ENCODE measurements around the gene NUP93. TPM values are rescaled to one million over a fixed set of nuclear protein-coding genes. Genes with fewer than 3 reads are reported as not detected.

Gene NUP93
- total and polyA plus RNA-seq, 2 of the 8 experiments (the other 6 are each of a cell fraction or from before 2014, with no cell fraction given): 147 to 201 TPM

GRCh38 chr16:56763291-56763916 lies 33.5 kb downstream of the NUP93 start:
- CTCF ChIA-PET (ENCODE audit: partially characterized antibody): no interaction called here
- no peak for TF ChIP-seq TCF12 (IDR thresholded peaks at IDR 0.05; ENCODE audit: low read depth, low read length)
- TF ChIP-seq CREB1 (IDR thresholded peaks at IDR 0.05): no peak
- TF ChIP-seq SIX5 (IDR thresholded peaks at IDR 0.05; ENCODE audit: low read depth, low read length): no peak
- TF ChIP-seq EGR1 (IDR thresholded peaks at IDR 0.05; ENCODE audit: borderline replicate concordance, low read depth, low read length): no peak
- no peak for TF ChIP-seq GABPA (IDR thresholded peaks at IDR 0.05; ENCODE audit: borderline replicate concordance, insufficient read depth, low read length)
- no peak for TF ChIP-seq RFX5 (IDR thresholded peaks at IDR 0.05; ENCODE audit: borderline replicate concordance, low read depth, low read length)
- TF ChIP-seq SP2 (IDR thresholded peaks at IDR 0.05; ENCODE audit: low read length): no peak
- no peak for TF ChIP-seq SP4 (IDR thresholded peaks at IDR 0.05; ENCODE audit: low read length)

More at GRCh38 chr16:56763291-56763916, 33.5 kb downstream of the NUP93 start:
- no peak overlapping the region for H3K14ac ChIP-seq (ENCODE audit: insufficient read length)
- H4K91ac ChIP-seq (replicated peaks; ENCODE audit: insufficient read length, low read length): no peak overlapping the region
- H3K4me3 ChIP-seq (ENCODE audit: extremely low read depth in 1 of 4, insufficient read depth in 2 of 4, low read depth in 3 of 4, low read length in 4 of 4): no peak overlapping the region
- H2AK5ac ChIP-seq (ENCODE audit: low read depth, low read length): no peak overlapping the region
- no peak for DNase-seq (ENCODE audit: low read depth in 1 of 2, low spot score in 2 of 2)
- no peak overlapping the region for H4K8ac ChIP-seq (ENCODE audit: extremely low read depth, insufficient read depth, low read length)
- H4K5ac ChIP-seq (ENCODE audit: insufficient read length, low read depth, low read length): no peak overlapping the region
- no peak overlapping the region for H3K27ac ChIP-seq (ENCODE audit: low read depth, low read length)
- 81% methylated on average over 1 of the region's 1 CpG; no CpG with 5 or more reads in 1 of the 2 experiments for WGBS, 2 experiments (ENCODE audit: extremely low coverage in 1 of 2, insufficient coverage in 1 of 2, insufficient read length in 1 of 2, insufficient replicate concordance in 2 of 2, low coverage in 1 of 2, low lambda C conversion rate in 2 of 2, missing lambda C conversion rate in 1 of 2)
- no peak overlapping the region for H3K56ac ChIP-seq (replicated peaks; ENCODE audit: insufficient read length, low read depth, low read length)
- H3K4me1 ChIP-seq (replicated peaks in 1 of 4; ENCODE audit: control insufficient read depth in 3 of 4, insufficient read depth in 4 of 4, low read length in 3 of 4): no peaks in the 10 kb centered on the region
- H3K79me2 ChIP-seq (ENCODE audit: control insufficient read depth in 1 of 2, insufficient read depth in 2 of 2, low read length in 2 of 2): 0 out of 4 replicates have a peak, but pooled peaks cover 0 to 3% of the 10 kb centered on the region in 2 experiments
- no peak for FAIRE-seq
- H3K9ac ChIP-seq (replicated peaks in 1 of 4; ENCODE audit: extremely low read depth in 1 of 4, low read depth in 3 of 4, low read length in 3 of 4): no peak overlapping the region
- no peak overlapping the region for H2BK15ac ChIP-seq (ENCODE audit: low read length)
- no peaks in the 10 kb centered on the region for H3K27me3 ChIP-seq (replicated peaks in 1 of 4; ENCODE audit: control insufficient read depth in 3 of 4, extremely low read depth in 1 of 4, insufficient read depth in 3 of 4, low read length in 3 of 4)
- H2BK120ac ChIP-seq (replicated peaks; ENCODE audit: low read depth, low read length): no peak overlapping the region
- H2BK12ac ChIP-seq (ENCODE audit: low read depth, low read length): no peak overlapping the region
- H3K36me3 ChIP-seq (ENCODE audit: control insufficient read depth in 2 of 4, insufficient read depth in 4 of 4, low read length in 3 of 4): peaks cover 2 to 26% (median 12%) of the 10 kb centered on the region in 4 experiments; a peak in 7 of 8 replicates
- no peak overlapping the region for H3K4ac ChIP-seq (replicated peaks; ENCODE audit: insufficient read length, low read depth, low read length)
- H3K9me3 ChIP-seq (ENCODE audit: insufficient read depth in 2 of 2, low read depth in 1 of 2, low read length in 1 of 2): no peaks in the 10 kb centered on the region
- no peaks in the 10 kb centered on the region for H3K23me2 ChIP-seq (ENCODE audit: low read depth, low read length)
- peaks cover 2 to 5% of the 10 kb centered on the region in 2 experiments for H4K20me1 ChIP-seq (replicated peaks in 1 of 2; ENCODE audit: control insufficient read depth in 1 of 2, insufficient read depth in 2 of 2, low read length in 2 of 2)
- no peak overlapping the region for H2BK20ac ChIP-seq (ENCODE audit: low read length)
- H3K4me2 ChIP-seq (ENCODE audit: insufficient read depth in 1 of 2, low read depth in 2 of 2, low read length in 2 of 2): no peak overlapping the region
- no peak overlapping the region for H2AFZ ChIP-seq (ENCODE audit: low read length)
- POLR2A ChIA-PET (ENCODE audit: partially characterized antibody): no interaction called here
- H2BK5ac ChIP-seq (ENCODE audit: low read depth, low read length): no peak overlapping the region
- no peak overlapping the region for H3K23ac ChIP-seq (ENCODE audit: insufficient read length)
- no peak overlapping the region for H3K18ac ChIP-seq (ENCODE audit: extremely low read depth, low read length)
- no peaks in the 10 kb centered on the region; the same call in 1 of the 2 replicates for H3K79me1 ChIP-seq (ENCODE audit: low read depth, low read length)

Data from H1 (cell line).